Uterine smooth muscle cell (primary cell): ENCODE results near the gene SLC35E1. TPM values are rescaled to one million over a fixed set of nuclear protein-coding genes. Genes with fewer than 3 reads are reported as not detected.

Experiments
- total RNA-seq: library from RNA; depleted of rRNA; stranded (reverse); fragments of >200 nt; gene quantifications from 2 replicates; pipeline ENCODE4 v1.2.3, GENCODE V29; 2014

Gene SLC35E1
- total RNA-seq: 24.1 and 31.1 TPM in 2 replicates

DNA sequence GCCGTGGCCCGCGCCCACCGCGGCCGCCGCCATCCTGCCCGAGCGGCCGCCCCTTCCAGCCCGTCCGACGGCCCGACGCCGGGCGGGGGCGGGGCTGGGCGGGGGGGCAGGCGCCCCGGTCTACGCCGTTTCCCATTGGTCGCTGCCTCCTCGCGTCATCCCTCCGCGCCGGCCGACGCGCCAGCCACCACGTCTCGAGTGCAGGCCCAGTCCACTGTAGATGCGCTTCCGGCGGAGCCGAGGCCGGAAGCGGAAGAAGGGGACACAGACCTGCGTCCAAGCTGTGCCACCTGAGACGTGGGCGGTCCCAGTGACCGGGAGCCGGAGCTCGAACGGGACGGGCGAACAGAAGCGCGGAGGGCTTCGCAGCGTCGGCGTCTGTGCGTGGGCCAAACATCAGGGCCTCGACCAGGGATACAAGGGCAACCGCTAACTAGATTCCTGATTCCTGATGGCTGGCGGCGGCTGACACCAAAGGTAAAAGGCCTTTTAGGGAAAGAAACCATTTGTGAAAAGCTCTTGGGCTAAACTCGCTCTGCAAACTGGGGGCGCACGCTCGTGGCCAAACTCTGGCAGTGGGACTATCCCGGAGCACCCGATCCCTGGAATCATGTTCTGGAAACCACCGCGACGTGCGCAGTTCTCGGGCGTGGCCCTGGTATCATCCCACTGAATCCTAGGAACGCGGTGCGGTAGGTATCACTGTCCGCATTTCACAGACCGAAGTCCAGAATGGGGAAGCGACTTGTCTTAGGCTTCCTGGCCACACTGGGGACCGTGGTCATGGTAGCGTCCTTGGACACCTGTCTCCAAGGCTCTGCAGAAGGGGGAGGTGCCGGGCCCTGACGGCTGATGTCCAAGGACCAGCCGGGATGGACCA is at the start of gene SLC35E1:
TSS of gene SLC35E1 (minus strand) at position 84 of the 880 bp plus-strand sequence. CDS start at position 33, 51 bp downstream.

DNA sequence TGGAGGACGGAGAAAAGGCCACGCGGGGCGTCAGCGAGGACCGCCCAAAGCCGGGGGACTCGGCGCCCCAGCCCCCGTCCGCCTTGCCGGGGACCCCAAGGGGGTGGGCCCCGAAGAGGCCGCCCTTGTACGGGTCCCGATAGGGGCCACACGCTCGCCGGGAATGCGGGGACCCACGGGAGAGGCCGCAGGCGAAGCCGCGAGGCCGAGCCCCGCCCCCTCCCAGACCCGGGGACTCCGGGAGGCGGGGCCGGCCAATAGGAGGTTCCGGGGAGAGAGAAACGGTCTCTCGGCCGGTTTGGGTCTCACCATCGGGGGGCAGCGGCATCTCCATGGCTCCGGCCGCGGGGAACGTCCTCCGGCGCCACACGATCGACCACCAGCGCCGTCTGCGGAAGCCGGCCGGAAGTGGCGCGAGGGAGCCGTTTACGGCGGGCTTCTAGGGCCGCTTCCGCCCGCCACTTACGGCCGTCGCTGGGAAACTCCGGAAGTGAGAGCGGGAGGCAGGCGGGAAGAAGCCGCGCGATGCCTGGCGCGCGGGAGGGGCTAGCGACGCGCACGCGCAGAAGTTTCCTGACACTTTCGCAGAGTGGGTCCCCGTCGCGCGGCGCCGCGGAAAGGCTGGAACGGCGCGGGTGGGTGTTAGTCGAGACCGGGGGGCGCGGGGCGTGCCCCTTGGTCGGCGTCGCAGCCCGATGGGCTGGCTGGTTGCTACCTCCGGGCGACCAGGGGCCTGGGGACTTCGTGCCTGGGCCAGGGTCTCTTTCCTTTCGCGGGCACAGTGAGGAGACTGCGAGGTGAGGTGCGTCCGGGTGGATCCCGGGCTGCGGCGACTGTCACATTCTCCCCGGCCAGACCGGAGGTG is 29.9 kb downstream of the SLC35E1 start, which contains the start of gene CHERP:
TSS of gene CHERP (minus strand) at position 393 of the 865 bp plus-strand sequence. CDS start at position 334, 59 bp downstream.

Other genes starting within 250 kb of the SLC35E1 start
- 1.00 and 2.0 TPM in 2 replicates for gene KLF2, start 247.6 kb downstream of the SLC35E1 start, total RNA-seq
- 13.1 and 14.7 TPM in 2 replicates for gene EPS15L1, start 100.4 kb downstream of the SLC35E1 start, total RNA-seq
- 0.22 TPM in 1 of 2 replicates, not detected in the other for gene CALR3, start 76.2 kb downstream of the SLC35E1 start, total RNA-seq
- 3.7 and 4.0 TPM in 2 replicates for gene C19orf44, start 76.0 kb downstream of the SLC35E1 start, total RNA-seq
- gene CHERP, start 30.0 kb downstream of the SLC35E1 start, total RNA-seq: 3.9 and 5.4 TPM in 2 replicates
- gene MED26, start 55.8 kb upstream of the SLC35E1 start, total RNA-seq: 3.6 and 5.2 TPM in 2 replicates
- gene SMIM7, start 87.7 kb upstream of the SLC35E1 start, total RNA-seq: 77.8 and 78.2 TPM in 2 replicates
- 0.77 and 1.4 TPM in 2 replicates for gene TMEM38A, start 88.7 kb upstream of the SLC35E1 start, total RNA-seq
- not detected in 2 replicates for gene NWD1, start 147.4 kb upstream of the SLC35E1 start, total RNA-seq